22Rv1 (cell line): ENCODE data around the gene RNF144B.

Experiments used
- CTCF ChIP-seq: fragments of 450-650 bp; IDR thresholded peaks from 2 replicates; pipeline ENCODE4 v1.5.1; 2017; ENCODE audit warnings: mild to moderate bottlenecking
- ZFX ChIP-seq: fragments of 450-650 bp; IDR thresholded peaks from 2 replicates; pipeline ENCODE4 v1.6.1; 2017; ENCODE audit warnings: antibody characterized with exemption, borderline replicate concordance

DNA sequence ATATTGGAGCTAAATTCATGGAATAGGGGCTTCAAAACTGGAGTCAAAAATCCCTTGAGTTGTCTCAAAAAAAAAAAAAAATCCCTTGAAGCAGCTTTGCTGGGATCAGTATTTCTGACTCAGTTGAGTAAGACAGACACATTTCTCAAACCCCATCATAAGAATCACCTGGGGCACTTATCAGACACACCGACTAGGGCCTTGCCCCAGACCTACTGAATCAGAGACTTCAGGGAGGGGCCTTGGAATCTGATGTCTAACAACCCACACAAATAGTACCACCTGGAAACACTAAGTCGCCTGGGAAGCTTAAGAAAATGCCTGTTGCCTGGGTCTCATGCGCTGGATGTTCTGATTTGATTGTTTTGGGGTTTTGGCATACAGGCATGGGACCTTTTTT lies 44.9 kb upstream of the RNF144B start:
- TF ChIP-seq CTCF (no peak), ZFX (no peak)
